ENCODE measurements around the gene SLC7A10.

SLC7A10 gene

GRCh38 chr19:33203529-33203928, 22.1 kb downstream of the SLC7A10 start:
- TF ChIP-seq CTCF (IDR thresholded peaks at IDR 0.05; ENCODE audit: control insufficient read depth, insufficient read depth, low read depth, low read length, missing control alignments) = no peak
- DNase-seq (ENCODE audit: low read depth) = no peak
- no peak overlapping the region for H3K4me3 ChIP-seq (ENCODE audit: control insufficient read depth, low read depth, low read length)

- no peak overlapping the region for H3K4me3 ChIP-seq (ENCODE audit: control insufficient read depth, low read depth, low read length)
- no peak for DNase-seq (ENCODE audit: low read depth)
- no peak for TF ChIP-seq CTCF (IDR thresholded peaks at IDR 0.05; ENCODE audit: control insufficient read depth, insufficient read depth, low read depth, low read length, missing control alignments)
These were observed 22.8 kb downstream of the SLC7A10 start for GRCh38 chr19:33202546-33203507.

- DNase-seq (ENCODE audit: low read depth) = no peak
- H3K4me3 ChIP-seq (ENCODE audit: control insufficient read depth, low read depth, low read length) = no peak overlapping the region
- no peak for TF ChIP-seq CTCF (IDR thresholded peaks at IDR 0.05; ENCODE audit: control insufficient read depth, insufficient read depth, low read depth, low read length, missing control alignments)
These were observed 23.6 kb downstream of the SLC7A10 start for GRCh38 chr19:33201886-33202545.

GRCh38 chr19:33201473-33201872, 24.2 kb downstream of the SLC7A10 start:
- TF ChIP-seq CTCF (IDR thresholded peaks at IDR 0.05; ENCODE audit: control insufficient read depth, insufficient read depth, low read depth, low read length, missing control alignments) = no peak
- no peak overlapping the region for H3K4me3 ChIP-seq (ENCODE audit: control insufficient read depth, low read depth, low read length)
- no peak for DNase-seq (ENCODE audit: low read depth)

GRCh38 chr19:33199441-33200265, 26.0 kb downstream of the SLC7A10 start:
- TF ChIP-seq CTCF (IDR thresholded peaks at IDR 0.05; ENCODE audit: control insufficient read depth, insufficient read depth, low read depth, low read length, missing control alignments) = no peak
- no peak overlapping the region for H3K4me3 ChIP-seq (ENCODE audit: control insufficient read depth, low read depth, low read length)
- DNase-seq (ENCODE audit: low read depth) = no peak

- H3K4me3 ChIP-seq (ENCODE audit: control insufficient read depth, low read depth, low read length) = no peak overlapping the region
- TF ChIP-seq CTCF (IDR thresholded peaks at IDR 0.05; ENCODE audit: control insufficient read depth, insufficient read depth, low read depth, low read length, missing control alignments) = no peak
- DNase-seq (ENCODE audit: low read depth) = no peak
These were observed 27.5 kb downstream of the SLC7A10 start for GRCh38 chr19:33198169-33198568.

Measured in AG09309 (cell line).